Measurements from ENCODE around the gene PAXX. TPM values are rescaled to one million over a fixed set of nuclear protein-coding genes. Genes with fewer than 3 reads are reported as not detected.

Gene PAXX
- total RNA-seq, 6 donors from 2014 or later, result 41.8 to 150 (median 52.8) TPM

GRCh38 chr9:136950656-136951276, 41.5 kb upstream of the PAXX start:
- Histone ChIP-seq H3K9me3 (no peaks in the 10 kb centered on the region), H3K27me3 (no peaks in the 10 kb centered on the region), H3K36me3 (no peaks in the 10 kb centered on the region), H3K4me1 (peaks cover 23 to 40% (median 26%) of the 10 kb centered on the region in 4 donors), H3K27ac (peak overlapping the region; percentile 79 to 93 (median 84)), H3K4me3 (peak overlapping the region in 3 of 4 donors; percentile 61 to 85 (median 64))
- 42 to 88% methylated on average over 1 to 7 of the region's 9 CpGs for WGBS, 2 donors
- DNase-seq (peak in 1 of 2 donors; percentile 75), ATAC-seq (ENCODE audit: low FRiP score in 2 of 2) (no peak)
- TF ChIP-seq POLR2AphosphoS5 (IDR thresholded peaks at IDR 0.05) (no peak), CTCF (IDR thresholded peaks at IDR 0.05) (no peak), POLR2A (IDR thresholded peaks at IDR 0.05) (no peak), EP300 (IDR thresholded peaks at IDR 0.05) (no peak)

- no peaks in the 10 kb centered on the region for H3K36me3 ChIP-seq
- TF ChIP-seq CTCF (IDR thresholded peaks at IDR 0.05) (no peak), POLR2AphosphoS5 (IDR thresholded peaks at IDR 0.05) (no peak), EP300 (IDR thresholded peaks at IDR 0.05) (no peak), POLR2A (IDR thresholded peaks at IDR 0.05) (no peak)
- DNase-seq (peak in 1 of 2 donors; percentile 68), ATAC-seq (ENCODE audit: low FRiP score in 2 of 2) (no peak)
- H3K9me3 ChIP-seq, result no peaks in the 10 kb centered on the region
- H3K27ac ChIP-seq, result peak within 1 kb of the TSS in 1 of 4 donors; percentile 87
- peaks cover 23 to 39% (median 26%) of the 10 kb centered on the region in 4 donors for H3K4me1 ChIP-seq
- 77 to 88% methylated on average over 2 to 14 of the region's 14 CpGs for WGBS, 2 donors
- H3K4me3 ChIP-seq, result no peak within 1 kb of the TSS
- H3K27me3 ChIP-seq, result no peaks in the 10 kb centered on the region
These were observed 40.5 kb upstream of the PAXX start, which contains the start of gene LCN12 for GRCh38 chr9:136951541-136952320. Gene LCN12 (plus strand): TSS chr9:136952273. CDS start chr9:136952328, 55 bp downstream.

- WGBS, 2 donors, result 74 to 88% methylated on average over 6 to 14 of the region's 15 CpGs
- H3K27ac ChIP-seq, result no peak overlapping the region
These were observed 39.8 kb upstream of the PAXX start for GRCh38 chr9:136952321-136952850.

More at GRCh38 chr9:136952321-136952850, 39.8 kb upstream of the PAXX start:
- no peaks in the 10 kb centered on the region for H3K36me3 ChIP-seq
- peaks cover 23 to 34% (median 26%) of the 10 kb centered on the region in 4 donors for H3K4me1 ChIP-seq
- ATAC-seq (ENCODE audit: low FRiP score in 2 of 2) (no peak), DNase-seq (peak in 1 of 2 donors; percentile 72)
- no peaks in the 10 kb centered on the region for H3K9me3 ChIP-seq
- TF ChIP-seq EP300 (IDR thresholded peaks at IDR 0.05), result no peak
- no peak for TF ChIP-seq POLR2A (IDR thresholded peaks at IDR 0.05)
- no peak for TF ChIP-seq CTCF (IDR thresholded peaks at IDR 0.05)
- TF ChIP-seq POLR2AphosphoS5 (IDR thresholded peaks at IDR 0.05), result no peak
- H3K27me3 ChIP-seq, result no peaks in the 10 kb centered on the region
- no peak overlapping the region for H3K4me3 ChIP-seq
